ENCODE measurements around the gene SDCBP2. TPM values are rescaled to one million over a fixed set of nuclear protein-coding genes. Genes with fewer than 3 reads are reported as not detected.

SDCBP2 gene
- polyA plus RNA-seq, 2 of the 4 experiments (the other 2 are of a cell fraction) = 0.35 to 0.58 TPM

GRCh38 chr20:1322511-1323245, 6.3 kb downstream of the SDCBP2 start:
- DNase-seq (ENCODE audit: low read depth in 1 of 2, low spot score in 1 of 2) = no peak
- Histone ChIP-seq H3K4me1 (peaks cover 21% of the 10 kb centered on the region), H3K9me3 (no peaks in the 10 kb centered on the region), H3K4me2 (no peak overlapping the region), H3K4me3 (no peak overlapping the region), H3K27ac (no peak overlapping the region)
- no peak for TF ChIP-seq ZFP36 (IDR thresholded peaks at IDR 0.05; ENCODE audit: borderline replicate concordance, partially characterized antibody)
- ATAC-seq = no peak
- WGBS (ENCODE audit: missing lambda C conversion rate) = 79% methylated on average over 11 of the region's 11 CpGs
- POLR2A ChIA-PET = no interaction called here
- no peak for FAIRE-seq
- CTCF ChIA-PET = interaction anchor here (0.9 to 3.3 kb wide), 4 partner anchors 10 to 181 kb away, joined by 3 to 16 read pairs (median 8); no protein-coding TSS in a partner anchor

GRCh38 chr20:1321654-1321939, 7.3 kb downstream of the SDCBP2 start:
- POLR2A ChIA-PET = no interaction called here
- Histone ChIP-seq H3K4me3 (no peak overlapping the region), H3K4me1 (peaks cover 10% of the 10 kb centered on the region), H3K9me3 (no peaks in the 10 kb centered on the region), H3K27ac (no peak overlapping the region), H3K4me2 (no peak overlapping the region)
- FAIRE-seq = no peak
- DNase-seq (ENCODE audit: low read depth in 1 of 2, low spot score in 1 of 2) = no peak
- TF ChIP-seq ESRRA (IDR thresholded peaks at IDR 0.05; ENCODE audit: borderline replicate concordance, low read length) (no peak), BHLHE40 (IDR thresholded peaks at IDR 0.05; ENCODE audit: low read depth, low read length) (no peak), CEBPB (IDR thresholded peaks at IDR 0.05) (no peak), EHMT2 (IDR thresholded peaks at IDR 0.05; ENCODE audit: low read depth) (no peak), PHF8 (IDR thresholded peaks at IDR 0.05; ENCODE audit: borderline replicate concordance, low read depth) (no peak), ZC3H11A (IDR thresholded peaks at IDR 0.05) (no peak), SMC3 (IDR thresholded peaks at IDR 0.05) (no peak), REST (IDR thresholded peaks at IDR 0.05) (no peak), PBX3 (IDR thresholded peaks at IDR 0.05) (no peak)
- 35% methylated on average over 4 of the region's 4 CpGs for WGBS (ENCODE audit: missing lambda C conversion rate)
- CTCF ChIA-PET = interaction anchor here (0.9 to 3.3 kb wide), 3 partner anchors 9 to 182 kb away, joined by 3 to 16 read pairs (median 13); no protein-coding TSS in a partner anchor
- ATAC-seq = no peak

DNA sequence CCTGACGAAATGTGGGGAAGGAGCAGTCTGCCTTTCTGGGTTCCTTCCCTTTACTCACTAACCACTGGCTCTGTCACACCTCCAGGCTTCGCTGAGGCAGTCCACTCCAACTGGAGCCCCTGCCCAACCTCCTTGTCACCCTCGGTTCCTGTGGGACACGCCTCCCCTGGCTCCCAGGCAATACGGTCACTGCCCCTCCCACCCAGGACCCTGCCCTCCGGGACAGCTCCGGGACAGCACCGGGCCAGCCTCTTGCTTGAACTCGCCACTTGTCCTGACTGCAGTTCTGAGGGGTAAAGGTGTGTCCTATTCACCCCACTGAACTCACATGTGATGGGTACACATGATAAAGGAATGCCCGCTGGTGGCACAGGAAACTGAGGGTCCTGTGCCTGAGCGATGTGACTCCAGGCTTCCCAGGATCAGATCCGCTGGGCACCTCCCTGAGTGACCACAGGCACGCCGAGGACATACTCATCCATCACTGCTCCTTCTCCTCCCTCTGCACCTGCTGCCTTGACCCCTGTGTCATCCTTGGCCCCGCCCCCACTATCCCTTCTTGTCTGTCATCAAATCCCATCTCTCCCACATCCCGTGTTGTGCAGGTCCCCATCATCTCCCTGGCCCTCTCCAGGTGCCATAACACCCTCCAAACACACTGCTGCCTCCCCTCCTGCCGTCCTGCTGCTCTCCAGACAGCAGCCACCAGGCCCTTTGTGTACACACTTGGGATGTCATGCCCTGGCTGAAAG, 7.9 kb downstream of the SDCBP2 start:
- Histone ChIP-seq H3K9me3 (no peaks in the 10 kb centered on the region), H3K4me1 (peaks cover 5% of the 10 kb centered on the region; the same call in 2 of the 3 replicates), H3K27ac (no peak overlapping the region), H3K4me2 (no peak overlapping the region), H3K4me3 (no peak overlapping the region)
- CTCF ChIA-PET = interaction anchor here (3.1 kb wide), 1 partner anchor 182 kb away, joined by 16 read pairs; no protein-coding TSS in a partner anchor
- POLR2A ChIA-PET = no interaction called here
- ATAC-seq (no peak), FAIRE-seq (no peak), DNase-seq (ENCODE audit: low read depth in 1 of 2, low spot score in 1 of 2) (no peak)
- 65% methylated on average over 17 of the region's 17 CpGs for WGBS (ENCODE audit: missing lambda C conversion rate)
- TF ChIP-seq RCOR1 (IDR thresholded peaks at IDR 0.05; ENCODE audit: low read depth, low read length) (no peak), POLR2A (IDR thresholded peaks at IDR 0.05; ENCODE audit: low read length) (peak; percentile 12; the same call in 1 of the 2 replicates)

DNA sequence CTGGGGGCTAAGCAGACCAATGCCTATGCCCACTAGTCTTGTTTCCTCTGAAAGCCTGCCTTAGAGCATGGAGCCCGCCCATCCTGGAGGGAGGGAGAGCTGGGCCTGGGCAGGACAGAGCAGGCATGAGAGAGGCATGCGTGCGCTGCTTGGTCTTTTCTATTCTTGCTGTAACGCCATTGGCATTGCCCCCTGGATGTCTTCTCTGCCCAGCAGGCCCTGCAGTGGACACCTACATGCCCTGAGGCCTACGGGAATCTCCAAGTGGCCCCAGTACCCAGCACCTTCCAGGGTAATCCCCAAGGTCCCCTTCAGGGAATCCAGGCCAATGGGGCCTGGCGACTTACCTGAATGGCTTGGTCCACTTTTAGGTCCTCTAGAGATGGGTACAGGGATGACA, 8.9 kb downstream of the SDCBP2 start:
- CTCF ChIA-PET = interaction anchor here (0.8 to 1.6 kb wide), 3 partner anchors 117 to 183 kb away, joined by 3 to 5 read pairs (median 5); no protein-coding TSS in a partner anchor
- no peak for TF ChIP-seq RCOR1 (IDR thresholded peaks at IDR 0.05; ENCODE audit: low read depth, low read length)
- WGBS (ENCODE audit: missing lambda C conversion rate) = 62% methylated on average over 6 of the region's 6 CpGs

More for the DNA sequence above, 8.9 kb downstream of the SDCBP2 start:
- ATAC-seq (no peak), DNase-seq (ENCODE audit: low read depth in 1 of 2, low spot score in 1 of 2) (no peak), FAIRE-seq (no peak)
- H3K4me1 ChIP-seq = peaks cover 5% of the 10 kb centered on the region; the same call in 1 of the 3 replicates
- H3K27ac ChIP-seq = no peak overlapping the region
- H3K9me3 ChIP-seq = no peaks in the 10 kb centered on the region
- H3K4me3 ChIP-seq = no peak overlapping the region
- POLR2A ChIA-PET = no interaction called here
- H3K4me2 ChIP-seq = no peak overlapping the region
